ENCODE results near the gene PAX8. TPM values are rescaled to one million over a fixed set of nuclear protein-coding genes. Genes with fewer than 3 reads are reported as not detected.

Gene PAX8
- total and polyA plus RNA-seq, 2 of the 13 experiments (the other 11 are each of a cell fraction or from before 2014, with no cell fraction given) = 1.5 to 8.8 TPM

- TF ChIP-seq HBP1 (CRISPR knock-in tag; IDR thresholded peaks at IDR 0.05; ENCODE audit: low read depth) (no peak), NR2C2 (CRISPR knock-in tag; IDR thresholded peaks at IDR 0.05; ENCODE audit: borderline replicate concordance) (peak; percentile 46), ZNF317 (CRISPR knock-in tag; IDR thresholded peaks at IDR 0.05) (no peak), POGZ (CRISPR knock-in tag; IDR thresholded peaks at IDR 0.05) (peak; percentile 70), ZNF552 (CRISPR knock-in tag; IDR thresholded peaks at IDR 0.05; ENCODE audit: borderline replicate concordance) (0 out of 2 replicates have a peak, but pooled peaks have one; percentile 42), TRIM22 (IDR thresholded peaks at IDR 0.05) (no peak), TP53 (CRISPR knock-in tag; conservative IDR thresholded peaks at IDR 0.05) (no peak), ZNF34 (CRISPR knock-in tag; IDR thresholded peaks at IDR 0.05; ENCODE audit: borderline replicate concordance) (no peak), JUND (CRISPR knock-in tag; IDR thresholded peaks at IDR 0.05) (no peak), KMT2B (CRISPR knock-in tag; IDR thresholded peaks at IDR 0.05) (no peak), CERS6 (CRISPR knock-in tag; IDR thresholded peaks at IDR 0.05) (no peak), MLLT10 (CRISPR knock-in tag; IDR thresholded peaks at IDR 0.05) (no peak), ZKSCAN8 (CRISPR knock-in tag; IDR thresholded peaks at IDR 0.05; ENCODE audit: borderline replicate concordance) (peak; percentile 47; the same call in 1 of the 2 replicates)
- TF ChIP-seq, protein P1, sequence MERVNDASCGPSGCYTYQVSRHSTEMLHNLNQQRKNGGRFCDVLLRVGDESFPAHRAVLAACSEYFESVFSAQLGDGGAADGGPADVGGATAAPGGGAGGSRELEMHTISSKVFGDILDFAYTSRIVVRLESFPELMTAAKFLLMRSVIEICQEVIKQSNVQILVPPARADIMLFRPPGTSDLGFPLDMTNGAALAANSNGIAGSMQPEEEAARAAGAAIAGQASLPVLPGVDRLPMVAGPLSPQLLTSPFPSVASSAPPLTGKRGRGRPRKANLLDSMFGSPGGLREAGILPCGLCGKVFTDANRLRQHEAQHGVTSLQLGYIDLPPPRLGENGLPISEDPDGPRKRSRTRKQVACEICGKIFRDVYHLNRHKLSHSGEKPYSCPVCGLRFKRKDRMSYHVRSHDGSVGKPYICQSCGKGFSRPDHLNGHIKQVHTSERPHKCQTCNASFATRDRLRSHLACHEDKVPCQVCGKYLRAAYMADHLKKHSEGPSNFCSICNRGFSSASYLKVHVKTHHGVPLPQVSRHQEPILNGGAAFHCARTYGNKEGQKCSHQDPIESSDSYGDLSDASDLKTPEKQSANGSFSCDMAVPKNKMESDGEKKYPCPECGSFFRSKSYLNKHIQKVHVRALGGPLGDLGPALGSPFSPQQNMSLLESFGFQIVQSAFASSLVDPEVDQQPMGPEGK (CRISPR knock-in tag; IDR thresholded peaks at IDR 0.05) = 0 out of 2 replicates have a peak, but pooled peaks have one; percentile 34
- TF ChIP-seq, protein P2, sequence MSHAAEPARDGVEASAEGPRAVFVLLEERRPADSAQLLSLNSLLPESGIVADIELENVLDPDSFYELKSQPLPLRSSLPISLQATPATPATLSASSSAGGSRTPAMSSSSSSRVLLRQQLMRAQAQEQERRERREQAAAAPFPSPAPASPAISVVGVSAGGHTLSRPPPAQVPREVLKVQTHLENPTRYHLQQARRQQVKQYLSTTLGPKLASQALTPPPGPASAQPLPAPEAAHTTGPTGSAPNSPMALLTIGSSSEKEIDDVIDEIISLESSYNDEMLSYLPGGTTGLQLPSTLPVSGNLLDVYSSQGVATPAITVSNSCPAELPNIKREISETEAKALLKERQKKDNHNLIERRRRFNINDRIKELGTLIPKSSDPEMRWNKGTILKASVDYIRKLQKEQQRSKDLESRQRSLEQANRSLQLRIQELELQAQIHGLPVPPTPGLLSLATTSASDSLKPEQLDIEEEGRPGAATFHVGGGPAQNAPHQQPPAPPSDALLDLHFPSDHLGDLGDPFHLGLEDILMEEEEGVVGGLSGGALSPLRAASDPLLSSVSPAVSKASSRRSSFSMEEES (CRISPR knock-in tag; IDR thresholded peaks at IDR 0.05) = peak; percentile 65
Measured at GRCh38 chr2:113282747-113283533, 4.2 kb upstream of the PAX8 start (continued).
